GM19043 (cell line): ENCODE data around the gene UBE2H.
A peak's percentile ranks its signal among the peaks of the same experiment; 100 is the strongest.
"Not testable (repeated sequence)": the region's sequence is repeated elsewhere in the genome, so short reads cannot be mapped to it uniquely, and the experiment has no call there.

Experiments used
- ATAC-seq: cut with Tn5 transposase; IDR thresholded peaks from one replicate; pipeline ENCODE4 v1.9.1; 2021; ENCODE audit warnings: low read depth; ENCODE audit not compliant: unreplicated experiment

The UBE2H gene

GRCh38 chr7:129914536-129915272, 38.1 kb downstream of the UBE2H start:
- no peak for ATAC-seq

DNA sequence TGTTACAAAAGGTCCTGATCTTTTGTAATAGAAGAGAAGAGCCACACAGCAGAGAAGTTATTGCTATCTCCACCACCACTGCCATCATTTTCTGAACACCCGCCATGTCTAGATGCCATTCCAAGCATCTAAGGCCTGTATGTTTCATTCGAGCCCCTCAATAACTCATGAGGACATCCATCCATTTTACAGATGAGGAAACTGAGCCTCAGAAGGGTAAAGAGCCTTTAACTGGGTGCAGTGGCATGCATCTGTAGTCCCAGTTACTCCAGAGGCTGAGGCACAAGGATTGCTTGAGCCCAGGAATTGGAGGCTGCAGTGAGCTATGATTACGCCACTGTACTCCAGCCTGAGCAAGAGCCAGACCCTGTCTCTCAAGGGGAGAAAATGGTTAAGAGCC, 39.3 kb downstream of the UBE2H start:
- ATAC-seq: no peak

DNA sequence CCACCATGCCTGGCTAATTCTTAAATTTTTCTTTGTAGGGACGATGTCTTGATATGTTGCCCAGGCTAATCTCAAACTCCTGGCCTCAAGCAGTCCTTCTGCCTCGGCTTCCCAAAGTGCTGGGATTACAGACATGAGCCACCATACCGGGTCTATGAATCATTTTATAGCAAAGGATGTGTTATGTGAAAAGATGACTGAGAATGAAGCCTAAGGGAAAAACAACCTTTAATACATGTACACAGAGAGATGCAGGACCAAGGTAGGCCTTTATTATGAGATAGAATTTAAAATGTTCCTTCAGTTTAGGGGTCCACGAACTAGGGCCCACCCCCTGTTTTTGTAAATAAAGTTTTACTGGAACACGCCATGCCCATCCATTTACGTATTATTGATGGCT, 41.0 kb downstream of the UBE2H start:
- ATAC-seq: no peak

DNA sequence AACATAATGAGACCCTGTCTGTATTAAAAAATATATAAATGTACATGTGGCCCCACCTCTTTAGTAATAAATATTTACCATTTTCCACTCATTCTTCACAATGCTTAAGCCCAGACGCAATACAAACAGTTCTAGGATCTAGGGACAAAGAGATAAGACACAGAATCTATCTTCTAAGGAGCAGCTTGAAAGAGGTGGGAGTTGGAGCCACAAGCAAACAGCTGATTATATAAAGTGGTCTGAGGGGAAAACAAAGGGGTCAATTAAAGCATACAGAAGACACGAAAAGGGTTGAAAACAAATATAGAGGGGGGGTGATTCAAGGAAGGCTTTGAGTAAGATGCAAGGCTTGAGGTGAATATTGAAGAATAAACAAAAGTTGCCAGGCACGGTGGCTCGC, 43.1 kb downstream of the UBE2H start:
- ATAC-seq: no peak

- no peak for ATAC-seq
Measured at GRCh38 chr7:129908181-129908580, 44.6 kb downstream of the UBE2H start.

DNA sequence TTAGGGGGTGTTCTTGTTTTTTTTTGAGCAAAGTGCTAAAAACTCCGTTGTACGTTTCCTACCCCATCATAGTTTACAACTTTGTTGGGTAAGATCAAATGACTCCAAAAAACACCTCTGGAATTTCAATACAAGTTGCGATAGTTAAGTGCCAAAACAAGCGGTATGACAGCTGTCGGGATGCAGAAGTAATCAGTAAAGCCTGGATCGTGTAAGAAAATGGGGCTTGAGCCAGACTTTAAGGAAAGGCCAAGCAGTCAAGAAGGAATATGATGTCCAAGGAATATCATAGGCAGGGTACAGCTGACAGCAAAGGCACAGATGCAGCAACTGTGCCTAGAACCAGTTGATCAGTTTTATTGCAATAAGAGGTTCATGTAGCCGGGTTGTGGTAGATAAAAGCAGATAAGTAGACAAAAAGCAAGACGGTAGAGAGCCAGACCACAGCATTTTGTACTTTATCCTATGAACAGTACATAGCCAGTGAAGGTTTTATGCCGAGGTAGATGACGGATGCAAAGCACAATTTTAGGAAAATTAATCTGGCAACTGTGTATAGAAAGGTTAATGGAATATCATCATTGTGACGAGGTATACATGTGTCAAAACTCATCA, 45.5 kb downstream of the UBE2H start:
- no peak for ATAC-seq

- ATAC-seq: no peak
Measured at GRCh38 chr7:129906700-129907099, 46.1 kb downstream of the UBE2H start.

DNA sequence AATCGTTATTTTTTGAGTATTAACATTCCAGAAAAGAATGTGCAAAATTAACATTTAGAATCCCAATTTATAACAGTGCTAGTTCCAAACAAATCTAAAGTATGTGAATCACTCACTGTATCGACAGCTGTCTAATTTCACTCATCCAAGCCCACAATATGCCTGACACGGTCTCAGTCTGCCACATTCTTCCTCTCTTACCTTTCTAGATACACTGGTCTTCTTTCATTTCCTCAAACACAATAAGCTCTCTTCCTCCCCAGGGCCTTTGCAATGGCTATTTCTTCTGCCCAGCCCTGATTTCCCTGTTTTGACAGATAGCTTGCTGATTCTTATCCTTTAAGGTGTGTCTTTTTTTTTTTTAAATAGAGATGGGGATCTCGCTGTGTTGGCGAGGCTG, 48.8 kb downstream of the UBE2H start:
- peak; percentile 86 for ATAC-seq

DNA sequence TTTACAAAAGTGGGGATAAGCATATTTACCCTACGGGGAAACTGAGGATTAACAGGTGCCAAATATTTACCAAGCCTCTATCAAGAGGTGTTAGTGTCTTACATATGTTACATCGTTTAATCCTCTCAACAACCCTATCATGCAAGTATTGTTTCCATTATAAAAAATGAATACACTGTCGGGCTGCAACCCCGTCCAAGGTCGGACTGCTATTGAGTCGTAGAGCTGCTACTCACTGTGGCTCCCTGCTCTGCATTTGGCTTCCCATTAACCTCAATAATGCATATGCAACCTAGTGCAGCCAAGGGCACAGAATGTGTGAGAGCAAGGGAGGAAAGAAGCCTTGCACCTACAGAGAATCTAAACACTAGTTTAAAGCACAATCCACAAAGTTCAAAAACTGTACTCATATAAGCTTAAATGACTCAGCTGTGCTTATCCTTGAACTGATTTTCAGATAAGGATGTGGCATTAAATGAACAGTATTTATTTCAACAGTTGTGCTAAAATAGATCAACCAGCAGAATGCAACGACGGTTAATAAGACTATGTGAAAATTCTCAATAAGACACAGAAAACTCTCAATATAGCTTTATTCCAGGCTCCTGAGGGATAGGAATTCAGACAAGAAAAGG, 49.9 kb downstream of the UBE2H start:
- ATAC-seq: no peak

DNA sequence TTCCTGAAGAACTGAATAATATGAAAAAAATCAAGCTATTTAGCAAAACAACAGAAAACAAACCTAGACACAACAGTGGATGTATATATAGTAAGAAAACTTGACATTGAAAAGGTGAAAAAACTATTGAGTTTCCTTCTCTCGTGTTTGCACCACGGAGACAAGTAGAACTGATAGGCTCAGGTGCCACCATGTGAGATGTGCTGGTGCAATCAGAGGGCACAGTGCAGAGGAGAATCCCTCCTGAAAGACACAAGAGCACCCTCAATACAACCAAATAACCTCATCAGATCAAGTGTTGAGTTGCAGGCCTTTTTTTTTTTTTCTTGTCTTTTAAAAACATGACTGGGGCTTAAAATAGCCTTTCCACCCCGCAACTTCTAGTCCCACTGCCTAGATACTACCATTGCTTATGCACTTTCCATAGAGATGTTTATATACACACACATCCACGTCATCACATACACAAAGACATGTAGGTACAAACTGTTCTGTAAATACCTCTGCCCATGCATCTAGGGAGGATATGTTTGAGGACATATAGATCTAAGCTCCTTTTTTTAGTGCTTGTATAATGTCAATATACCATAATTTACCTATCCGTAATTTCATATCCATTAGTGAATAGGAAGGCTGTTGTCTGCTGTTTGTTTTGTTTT, 54.1 kb downstream of the UBE2H start:
- ATAC-seq: no peak

GRCh38 chr7:129898007-129898406, 54.8 kb downstream of the UBE2H start:
- ATAC-seq: no peak

DNA sequence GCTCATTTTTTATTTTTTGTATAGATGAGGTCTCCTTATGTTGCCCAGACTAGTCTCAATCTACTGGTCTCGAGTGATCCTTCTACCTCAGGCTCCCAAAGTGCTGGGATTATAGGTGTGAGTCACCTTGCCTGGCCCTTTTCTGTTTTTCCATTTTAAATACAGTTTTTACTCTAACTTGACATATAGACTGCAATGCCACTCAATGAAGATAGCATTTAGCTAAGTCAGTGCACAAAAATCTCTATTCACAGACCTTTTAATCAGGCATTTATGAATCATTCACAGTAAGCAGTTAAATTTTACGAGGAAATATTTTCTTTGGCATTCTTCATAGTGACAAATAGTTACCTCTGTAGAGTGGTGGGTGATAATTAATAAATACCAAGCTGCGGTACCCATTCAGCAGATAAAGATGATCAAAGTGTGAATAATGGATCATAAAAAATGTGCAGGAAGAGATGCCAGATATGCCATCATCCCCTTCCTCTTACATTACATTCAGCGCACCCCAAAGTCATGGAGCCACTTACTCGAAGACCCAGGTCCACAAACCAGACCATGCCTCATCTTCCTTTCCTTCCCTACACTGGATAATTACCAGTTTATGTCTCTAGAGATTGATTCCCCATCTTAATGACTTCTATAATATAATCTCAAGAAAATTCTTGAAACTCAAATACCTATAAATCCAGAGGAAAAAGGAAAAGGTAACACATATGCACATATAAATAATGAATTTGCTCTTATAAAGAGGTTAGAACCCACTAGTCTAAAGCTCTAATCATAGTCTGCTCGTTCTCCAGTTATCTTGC, 56.0 kb downstream of the UBE2H start:
- ATAC-seq: no peak

GRCh38 chr7:129894184-129894583, 58.6 kb downstream of the UBE2H start:
- not testable (repeated sequence) for ATAC-seq

GRCh38 chr7:129890090-129890489, 62.7 kb downstream of the UBE2H start:
- ATAC-seq: no peak

DNA sequence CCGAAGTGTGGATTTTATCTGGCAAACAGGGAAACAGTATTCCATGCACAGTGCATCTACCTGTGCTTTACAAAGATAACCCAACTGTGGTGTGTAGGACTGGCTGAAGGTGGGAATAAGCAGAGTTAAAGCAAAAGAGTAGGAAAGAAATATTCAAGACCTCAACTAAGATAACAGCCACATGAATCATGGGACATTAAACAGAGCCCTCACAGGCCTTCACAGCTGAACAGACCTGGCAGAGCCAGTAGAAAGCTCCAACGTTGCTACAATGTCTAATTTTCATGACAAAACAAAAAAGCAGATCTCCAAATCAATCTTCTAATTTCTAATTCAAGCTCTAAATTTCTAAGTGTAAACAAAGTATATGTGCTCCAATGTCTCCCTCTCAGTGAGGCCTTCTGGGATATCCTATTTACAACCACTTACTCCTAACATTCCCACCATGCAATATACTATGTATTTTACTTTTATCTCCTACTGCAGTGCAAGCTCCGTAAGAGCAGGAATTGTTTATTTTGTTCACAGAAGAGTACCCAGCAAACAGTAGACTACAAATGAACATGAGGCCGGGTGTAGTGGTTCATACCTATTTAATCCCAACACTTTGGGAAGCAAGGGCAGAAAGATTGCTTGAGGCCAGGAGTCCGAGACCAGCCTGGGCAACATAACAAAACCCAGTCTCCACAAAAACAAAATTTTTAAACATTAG, 63.5 kb downstream of the UBE2H start:
- no peak for ATAC-seq

DNA sequence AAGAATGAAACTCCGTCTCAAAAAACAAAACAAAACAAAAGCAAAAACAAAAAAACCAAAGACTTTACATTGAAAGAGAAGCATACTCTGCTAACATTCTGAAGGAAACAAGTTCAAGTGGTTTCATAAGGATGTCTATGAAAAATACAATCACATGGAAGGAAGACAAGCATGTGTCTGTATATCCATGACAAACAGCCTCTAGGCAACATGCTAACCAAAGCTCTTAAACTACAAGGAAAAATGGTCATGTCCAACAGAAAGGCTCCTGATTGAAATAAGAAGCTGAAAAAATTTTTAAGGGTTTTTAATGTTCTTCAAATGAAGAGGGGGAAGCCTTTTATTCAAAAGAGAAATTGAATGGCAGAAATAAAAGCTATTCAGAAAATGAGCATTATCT, 64.9 kb downstream of the UBE2H start:
- no peak for ATAC-seq

DNA sequence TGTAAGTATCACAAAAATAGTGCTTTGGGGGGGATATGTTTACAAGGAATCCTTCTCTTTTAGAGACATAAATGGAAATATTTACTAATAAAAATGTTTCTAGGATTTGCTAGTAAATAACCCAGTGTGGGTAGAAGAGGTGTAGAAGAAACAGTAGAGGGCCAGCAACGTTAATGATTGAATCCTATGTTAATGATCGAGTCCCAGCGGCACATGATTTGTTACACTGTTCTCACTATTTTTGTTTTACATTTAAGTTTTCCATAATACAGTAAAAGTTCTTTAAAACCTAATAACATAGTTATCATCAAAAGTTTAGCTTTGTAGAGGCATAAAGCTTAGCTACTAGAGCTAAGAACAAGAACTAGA, 66.0 kb downstream of the UBE2H start:
- no peak for ATAC-seq

DNA sequence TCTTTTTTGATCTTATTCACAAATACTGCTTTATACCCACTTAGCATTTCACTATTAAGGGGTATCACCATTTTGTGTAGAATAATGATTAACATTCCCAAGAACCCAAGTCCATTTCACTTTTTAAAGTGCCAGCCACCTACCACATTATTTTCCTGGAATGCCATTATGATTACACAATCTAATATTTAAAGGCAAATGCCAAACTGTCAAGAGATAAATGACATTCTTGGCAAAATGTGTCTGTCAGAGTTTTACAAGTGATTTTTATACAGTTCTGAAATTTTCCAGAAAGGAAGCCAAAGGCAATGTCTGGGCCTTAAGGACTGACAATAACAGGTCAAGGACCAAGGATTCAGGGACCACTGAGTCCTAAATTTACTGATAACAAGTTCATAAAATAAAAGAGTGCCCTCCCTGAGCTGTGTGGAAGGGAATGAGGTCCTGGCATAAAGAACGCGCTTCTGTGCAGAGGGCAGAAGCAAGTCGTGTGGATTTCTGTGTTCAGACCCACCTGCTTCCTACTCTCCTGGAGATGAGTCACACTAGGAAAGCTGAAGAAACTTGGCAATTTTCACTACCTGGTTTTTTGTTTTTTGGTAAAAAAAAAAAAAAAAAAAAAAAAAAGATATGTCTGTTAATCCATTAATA, 66.5 kb downstream of the UBE2H start:
- no peak for ATAC-seq

GRCh38 chr7:129884495-129884894, 68.3 kb downstream of the UBE2H start:
- ATAC-seq: no peak

- ATAC-seq: no peak
Measured at GRCh38 chr7:129883151-129883550, 69.6 kb downstream of the UBE2H start.
